ENCODE measurements around the gene ANKDD1B. TPM values are rescaled to one million over a fixed set of nuclear protein-coding genes. Genes with fewer than 3 reads are reported as not detected.

ANKDD1B gene
- total and polyA plus RNA-seq, 2 of the 13 experiments (the other 11 are each of a cell fraction or from before 2014, with no cell fraction given), result 0.12 to 0.27 TPM

DNA sequence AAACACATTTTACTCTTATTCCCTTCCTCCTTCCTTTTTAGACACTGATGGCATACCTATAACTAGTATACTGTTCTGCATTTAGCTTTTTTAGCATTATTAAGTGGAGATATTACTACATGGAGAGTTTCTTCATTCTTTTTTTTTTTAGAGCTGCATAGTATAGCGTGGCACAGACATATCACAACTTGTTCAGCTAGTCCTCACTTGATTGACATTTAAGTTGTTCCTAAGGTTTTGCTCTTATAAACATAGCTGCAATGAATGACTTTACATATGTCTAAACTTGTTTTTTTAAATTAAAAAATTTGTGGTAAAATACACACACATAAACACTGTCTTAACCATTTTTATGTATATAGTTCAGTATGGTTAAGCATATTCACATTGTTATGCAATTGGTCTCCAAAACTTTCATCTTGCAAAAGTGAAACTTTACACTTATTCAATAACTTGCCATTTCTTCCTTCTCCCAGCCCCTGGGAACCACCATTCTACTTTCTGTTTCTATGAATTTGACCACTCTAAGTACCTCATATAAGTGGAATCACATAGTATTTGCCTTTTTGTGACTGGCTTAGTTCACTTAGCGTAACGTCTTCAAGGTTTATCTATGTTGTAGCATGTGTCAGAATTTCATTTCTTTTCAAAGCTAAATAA is 48.7 kb downstream of the ANKDD1B start:
- 66% methylated on average over 3 of the region's 3 CpGs for WGBS (ENCODE audit: low lambda C conversion rate)
- Histone ChIP-seq H3K4me2 (ENCODE audit: low read depth, low read length) (no peak overlapping the region), H3K27ac (ENCODE audit: extremely low read length, insufficient read depth, low read length) (no peak overlapping the region), H4K20me1 (ENCODE audit: insufficient read depth, low read length) (no peaks in the 10 kb centered on the region), H3K27me3 (ENCODE audit: control insufficient read depth in 1 of 2, insufficient read depth in 2 of 2, low read length in 2 of 2) (peaks cover 0 to 8% of the 10 kb centered on the region in 2 experiments; a peak in 2 of 5 replicates), H3K79me2 (ENCODE audit: insufficient read depth, low read length) (no peaks in the 10 kb centered on the region), H3K36me3 (replicated peaks in 1 of 2; ENCODE audit: control insufficient read depth in 1 of 2, insufficient read depth in 2 of 2, low read length in 2 of 2) (no peaks in the 10 kb centered on the region), H3K4me1 (ENCODE audit: insufficient read depth, low read length) (no peaks in the 10 kb centered on the region), H3K9ac (ENCODE audit: insufficient read depth, low read depth, low read length) (no peak overlapping the region), H3K4me3 (replicated peaks in 1 of 3; ENCODE audit: insufficient read depth in 1 of 3, low read depth in 2 of 3, low read length in 3 of 3) (no peak overlapping the region), H2AFZ (ENCODE audit: low read length) (no peak overlapping the region), H3K9me3 (ENCODE audit: low read length) (no peaks in the 10 kb centered on the region)
- BruUV-seq (replicated peaks), result no TSS peak
- POLR2A ChIA-PET, result no interaction called here
- no peak for DNase-seq (ENCODE audit: low spot score)
- intact Hi-C loops (cut with micrococcal nuclease; ENCODE audit: unreplicated experiment), result no loop called here
- FAIRE-seq, result no peak
- in situ Hi-C loops (cut with HindIII; ENCODE audit: extremely low pct_ligation_motif_present, low pct_unique_long_range_greater_than_20kb), result no loop called here
- no peak for ATAC-seq
- CTCF ChIA-PET (ENCODE audit: low intra/inter-chr PET ratio, low total read pairs), result no interaction called here
- TF ChIP-seq GMEB2 (CRISPR knock-in tag; IDR thresholded peaks at IDR 0.05; ENCODE audit: low read depth) (no peak), HMGA1 (CRISPR knock-in tag; conservative IDR thresholded peaks at IDR 0.05) (no peak), ZNF768 (CRISPR knock-in tag; IDR thresholded peaks at IDR 0.05) (no peak), KDM6A (CRISPR knock-in tag; IDR thresholded peaks at IDR 0.05; ENCODE audit: low read depth) (no peak), GATAD1 (CRISPR knock-in tag; IDR thresholded peaks at IDR 0.05) (no peak), MEIS1 (CRISPR knock-in tag; IDR thresholded peaks at IDR 0.05; ENCODE audit: borderline replicate concordance) (no peak)
- TF ChIP-seq, protein P1, sequence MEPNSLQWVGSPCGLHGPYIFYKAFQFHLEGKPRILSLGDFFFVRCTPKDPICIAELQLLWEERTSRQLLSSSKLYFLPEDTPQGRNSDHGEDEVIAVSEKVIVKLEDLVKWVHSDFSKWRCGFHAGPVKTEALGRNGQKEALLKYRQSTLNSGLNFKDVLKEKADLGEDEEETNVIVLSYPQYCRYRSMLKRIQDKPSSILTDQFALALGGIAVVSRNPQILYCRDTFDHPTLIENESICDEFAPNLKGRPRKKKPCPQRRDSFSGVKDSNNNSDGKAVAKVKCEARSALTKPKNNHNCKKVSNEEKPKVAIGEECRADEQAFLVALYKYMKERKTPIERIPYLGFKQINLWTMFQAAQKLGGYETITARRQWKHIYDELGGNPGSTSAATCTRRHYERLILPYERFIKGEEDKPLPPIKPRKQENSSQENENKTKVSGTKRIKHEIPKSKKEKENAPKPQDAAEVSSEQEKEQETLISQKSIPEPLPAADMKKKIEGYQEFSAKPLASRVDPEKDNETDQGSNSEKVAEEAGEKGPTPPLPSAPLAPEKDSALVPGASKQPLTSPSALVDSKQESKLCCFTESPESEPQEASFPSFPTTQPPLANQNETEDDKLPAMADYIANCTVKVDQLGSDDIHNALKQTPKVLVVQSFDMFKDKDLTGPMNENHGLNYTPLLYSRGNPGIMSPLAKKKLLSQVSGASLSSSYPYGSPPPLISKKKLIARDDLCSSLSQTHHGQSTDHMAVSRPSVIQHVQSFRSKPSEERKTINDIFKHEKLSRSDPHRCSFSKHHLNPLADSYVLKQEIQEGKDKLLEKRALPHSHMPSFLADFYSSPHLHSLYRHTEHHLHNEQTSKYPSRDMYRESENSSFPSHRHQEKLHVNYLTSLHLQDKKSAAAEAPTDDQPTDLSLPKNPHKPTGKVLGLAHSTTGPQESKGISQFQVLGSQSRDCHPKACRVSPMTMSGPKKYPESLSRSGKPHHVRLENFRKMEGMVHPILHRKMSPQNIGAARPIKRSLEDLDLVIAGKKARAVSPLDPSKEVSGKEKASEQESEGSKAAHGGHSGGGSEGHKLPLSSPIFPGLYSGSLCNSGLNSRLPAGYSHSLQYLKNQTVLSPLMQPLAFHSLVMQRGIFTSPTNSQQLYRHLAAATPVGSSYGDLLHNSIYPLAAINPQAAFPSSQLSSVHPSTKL (CRISPR knock-in tag; IDR thresholded peaks at IDR 0.05), result no peak
- TF ChIP-seq, protein P2, sequence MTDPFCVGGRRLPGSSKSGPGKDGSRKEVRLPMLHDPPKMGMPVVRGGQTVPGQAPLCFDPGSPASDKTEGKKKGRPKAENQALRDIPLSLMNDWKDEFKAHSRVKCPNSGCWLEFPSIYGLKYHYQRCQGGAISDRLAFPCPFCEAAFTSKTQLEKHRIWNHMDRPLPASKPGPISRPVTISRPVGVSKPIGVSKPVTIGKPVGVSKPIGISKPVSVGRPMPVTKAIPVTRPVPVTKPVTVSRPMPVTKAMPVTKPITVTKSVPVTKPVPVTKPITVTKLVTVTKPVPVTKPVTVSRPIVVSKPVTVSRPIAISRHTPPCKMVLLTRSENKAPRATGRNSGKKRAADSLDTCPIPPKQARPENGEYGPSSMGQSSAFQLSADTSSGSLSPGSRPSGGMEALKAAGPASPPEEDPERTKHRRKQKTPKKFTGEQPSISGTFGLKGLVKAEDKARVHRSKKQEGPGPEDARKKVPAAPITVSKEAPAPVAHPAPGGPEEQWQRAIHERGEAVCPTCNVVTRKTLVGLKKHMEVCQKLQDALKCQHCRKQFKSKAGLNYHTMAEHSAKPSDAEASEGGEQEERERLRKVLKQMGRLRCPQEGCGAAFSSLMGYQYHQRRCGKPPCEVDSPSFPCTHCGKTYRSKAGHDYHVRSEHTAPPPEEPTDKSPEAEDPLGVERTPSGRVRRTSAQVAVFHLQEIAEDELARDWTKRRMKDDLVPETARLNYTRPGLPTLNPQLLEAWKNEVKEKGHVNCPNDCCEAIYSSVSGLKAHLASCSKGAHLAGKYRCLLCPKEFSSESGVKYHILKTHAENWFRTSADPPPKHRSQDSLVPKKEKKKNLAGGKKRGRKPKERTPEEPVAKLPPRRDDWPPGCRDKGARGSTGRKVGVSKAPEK (CRISPR knock-in tag; IDR thresholded peaks at IDR 0.05; ENCODE audit: borderline replicate concordance), result no peak
